Testis (tissue), 2 donors: Measurements from ENCODE around the gene RIMBP2.

Experiments used
- CTCF ChIP-seq, 3 experiments: fragments of 450-650 bp in 2 of 3; fragments of 200-600 bp in 1 of 3; sonication (generic) in 1 of 3; IDR thresholded peaks; one replicate each; pipeline ENCODE4 v1.5.1; 2016 to 2019; ENCODE audit warnings: antibody characterized with exemption in 3 of 3, mild to moderate bottlenecking in 2 of 3, moderate library complexity in 1 of 3
- POLR2A ChIP-seq: fragments of 450-650 bp; IDR thresholded peaks from one replicate; pipeline ENCODE4 v1.6.1; 2017; ENCODE audit warnings: antibody characterized with exemption, mild to moderate bottlenecking, moderate library complexity

GRCh38 chr12:130423136-130423535, 293.0 kb downstream of the RIMBP2 start:
- TF ChIP-seq CTCF (IDR thresholded peaks at IDR 0.05) (no peak), POLR2A (no peak)
